ENCODE data around the gene DNAH14.

Gene DNAH14

GRCh38 chr1:225435957-225436392, 506.5 kb downstream of the DNAH14 start:
- DNase-seq: no peak

GRCh38 chr1:225437710-225438437, 508.4 kb downstream of the DNAH14 start:
- peak; percentile 47 for DNase-seq

- DNase-seq: no peak
Measured at GRCh38 chr1:225440380-225441221, 511.1 kb downstream of the DNAH14 start.

- peak; percentile 39 for DNase-seq
Measured at GRCh38 chr1:225441314-225442122, 512.0 kb downstream of the DNAH14 start.

GRCh38 chr1:225442123-225442505, 512.6 kb downstream of the DNAH14 start:
- no peak for DNase-seq

- no peak for DNase-seq
Measured at GRCh38 chr1:225445639-225446594, 516.4 kb downstream of the DNAH14 start.

- no peak for DNase-seq
Measured at GRCh38 chr1:225446595-225446960, 517.1 kb downstream of the DNAH14 start.

GRCh38 chr1:225446981-225447615, 517.6 kb downstream of the DNAH14 start:
- DNase-seq: no peak

- peak; percentile 25 for DNase-seq
Measured at GRCh38 chr1:225447650-225448089, 518.2 kb downstream of the DNAH14 start.

GRCh38 chr1:225448146-225448805, 518.8 kb downstream of the DNAH14 start:
- no peak for DNase-seq
